SK-N-SH treated with all-trans-retinoic acid at 6 μM for 48 hours (cell line): ENCODE measurements around the gene ST8SIA1.

Source experiments
- ATAC-seq: fragments of 200-7000 bp; cut with Tn5 transposase; 3 replicates; pipeline ENCODE4 v1.9.1; 2020; ENCODE audit warnings: mild to moderate bottlenecking, moderate library complexity
- ARNTL ChIP-seq: fragments of 450-650 bp; formaldehyde crosslinking; IDR thresholded peaks from 2 replicates; pipeline ENCODE4 v1.5.0; 2020; ENCODE audit warnings: low read depth, mild to moderate bottlenecking, moderate library complexity, borderline replicate concordance
- OSR1 ChIP-seq: fragments of 250-450 bp; sonication (Bioruptor Pico); IDR thresholded peaks from 2 replicates; pipeline ENCODE4 v1.8.0; 2022; ENCODE audit warnings: moderate library complexity, mild to moderate bottlenecking, inconsistent platforms
- PPARA ChIP-seq: fragments of 250-450 bp; sonication (Bioruptor Pico); IDR thresholded peaks from 2 replicates; pipeline ENCODE4 v1.5.0; 2020; ENCODE audit warnings: mild to moderate bottlenecking, borderline replicate concordance
- RARB ChIP-seq: fragments of 250-450 bp; sonication (Bioruptor Pico); IDR thresholded peaks from 2 replicates; pipeline ENCODE4 v1.8.0; 2021; ENCODE audit warnings: mild to moderate bottlenecking, moderate library complexity
- TOX ChIP-seq: fragments of 250-450 bp; sonication (Bioruptor Pico); IDR thresholded peaks from 2 replicates; pipeline ENCODE4 v1.8.0; 2021; ENCODE audit warnings: mild to moderate bottlenecking, moderate library complexity, borderline replicate concordance
- ZC3H10 ChIP-seq: fragments of 250-450 bp; sonication (Bioruptor Pico); IDR thresholded peaks from 2 replicates; pipeline ENCODE4 v1.5.1; 2021; ENCODE audit warnings: mild to moderate bottlenecking, moderate library complexity
- ZNF565 ChIP-seq: fragments of 450-650 bp; formaldehyde crosslinking; conservative IDR thresholded peaks from 2 replicates; pipeline ENCODE4 v1.5.0; 2020; ENCODE audit warnings: low read depth, mild to moderate bottlenecking, moderate library complexity
- ZNF70 ChIP-seq: fragments of 450-650 bp; formaldehyde crosslinking; IDR thresholded peaks from 2 replicates; pipeline ENCODE4 v1.5.0; 2020; ENCODE audit warnings: mild to moderate bottlenecking, moderate library complexity
- ZNF8 ChIP-seq: fragments of 450-650 bp; formaldehyde crosslinking; IDR thresholded peaks from 2 replicates; pipeline ENCODE4 v1.5.0; 2020; ENCODE audit warnings: mild to moderate bottlenecking, moderate library complexity
- TF ChIP-seq, protein P1 (sequence below): fragments of 250-450 bp; sonication (Bioruptor Pico); IDR thresholded peaks from 2 replicates; pipeline ENCODE4 v1.8.0; 2020; ENCODE audit warnings: mild to moderate bottlenecking, moderate library complexity, borderline replicate concordance
- TF ChIP-seq, protein P2 (sequence below): fragments of 250-450 bp; sonication (Bioruptor Pico); IDR thresholded peaks from 2 replicates; pipeline ENCODE4 v1.5.0; 2020; ENCODE audit warnings: mild to moderate bottlenecking, moderate library complexity
- TF ChIP-seq, protein P3 (sequence below): fragments of 250-450 bp; sonication (Bioruptor Pico); IDR thresholded peaks from 2 replicates; pipeline ENCODE4 v1.5.1; 2020; ENCODE audit warnings: low read depth, mild to moderate bottlenecking, moderate library complexity
- TF ChIP-seq, protein P4 (sequence below): fragments of 250-450 bp; sonication (Bioruptor Pico); IDR thresholded peaks from 2 replicates; pipeline ENCODE4 v1.8.0; 2021; ENCODE audit warnings: low read depth, mild to moderate bottlenecking, moderate library complexity, borderline replicate concordance

Gene ST8SIA1

DNA sequence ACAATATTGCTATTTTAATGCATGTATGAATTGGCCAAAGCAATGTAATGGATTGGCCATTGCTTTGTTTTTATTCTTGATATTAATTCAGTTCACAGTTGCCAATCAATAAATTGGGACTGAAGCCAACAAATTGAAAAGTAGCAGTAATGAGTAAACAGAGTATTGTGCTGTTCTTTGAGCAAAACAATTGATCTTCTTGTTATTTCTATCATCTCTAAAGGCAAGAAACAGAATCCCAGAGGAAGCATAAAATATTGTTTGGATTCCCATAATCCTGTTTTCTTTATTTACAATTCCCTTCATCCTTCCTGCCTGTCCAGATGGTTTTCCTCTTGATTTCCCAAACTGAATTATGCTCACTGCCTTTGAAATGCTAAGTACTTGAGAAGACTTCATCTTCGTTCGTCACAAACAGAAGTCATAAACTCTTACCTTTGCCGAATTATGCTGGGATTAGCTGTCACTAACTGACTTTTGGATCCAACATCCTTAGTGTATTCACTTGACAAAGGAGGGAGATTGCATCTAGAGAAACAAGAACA is 85.9 kb downstream of the ST8SIA1 start:
- no peak for TF ChIP-seq TOX
- TF ChIP-seq RARB (CRISPR knock-in tag), result no peak
- TF ChIP-seq, protein P1, sequence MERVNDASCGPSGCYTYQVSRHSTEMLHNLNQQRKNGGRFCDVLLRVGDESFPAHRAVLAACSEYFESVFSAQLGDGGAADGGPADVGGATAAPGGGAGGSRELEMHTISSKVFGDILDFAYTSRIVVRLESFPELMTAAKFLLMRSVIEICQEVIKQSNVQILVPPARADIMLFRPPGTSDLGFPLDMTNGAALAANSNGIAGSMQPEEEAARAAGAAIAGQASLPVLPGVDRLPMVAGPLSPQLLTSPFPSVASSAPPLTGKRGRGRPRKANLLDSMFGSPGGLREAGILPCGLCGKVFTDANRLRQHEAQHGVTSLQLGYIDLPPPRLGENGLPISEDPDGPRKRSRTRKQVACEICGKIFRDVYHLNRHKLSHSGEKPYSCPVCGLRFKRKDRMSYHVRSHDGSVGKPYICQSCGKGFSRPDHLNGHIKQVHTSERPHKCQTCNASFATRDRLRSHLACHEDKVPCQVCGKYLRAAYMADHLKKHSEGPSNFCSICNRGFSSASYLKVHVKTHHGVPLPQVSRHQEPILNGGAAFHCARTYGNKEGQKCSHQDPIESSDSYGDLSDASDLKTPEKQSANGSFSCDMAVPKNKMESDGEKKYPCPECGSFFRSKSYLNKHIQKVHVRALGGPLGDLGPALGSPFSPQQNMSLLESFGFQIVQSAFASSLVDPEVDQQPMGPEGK (CRISPR knock-in tag), result no peak
- TF ChIP-seq, protein P2, sequence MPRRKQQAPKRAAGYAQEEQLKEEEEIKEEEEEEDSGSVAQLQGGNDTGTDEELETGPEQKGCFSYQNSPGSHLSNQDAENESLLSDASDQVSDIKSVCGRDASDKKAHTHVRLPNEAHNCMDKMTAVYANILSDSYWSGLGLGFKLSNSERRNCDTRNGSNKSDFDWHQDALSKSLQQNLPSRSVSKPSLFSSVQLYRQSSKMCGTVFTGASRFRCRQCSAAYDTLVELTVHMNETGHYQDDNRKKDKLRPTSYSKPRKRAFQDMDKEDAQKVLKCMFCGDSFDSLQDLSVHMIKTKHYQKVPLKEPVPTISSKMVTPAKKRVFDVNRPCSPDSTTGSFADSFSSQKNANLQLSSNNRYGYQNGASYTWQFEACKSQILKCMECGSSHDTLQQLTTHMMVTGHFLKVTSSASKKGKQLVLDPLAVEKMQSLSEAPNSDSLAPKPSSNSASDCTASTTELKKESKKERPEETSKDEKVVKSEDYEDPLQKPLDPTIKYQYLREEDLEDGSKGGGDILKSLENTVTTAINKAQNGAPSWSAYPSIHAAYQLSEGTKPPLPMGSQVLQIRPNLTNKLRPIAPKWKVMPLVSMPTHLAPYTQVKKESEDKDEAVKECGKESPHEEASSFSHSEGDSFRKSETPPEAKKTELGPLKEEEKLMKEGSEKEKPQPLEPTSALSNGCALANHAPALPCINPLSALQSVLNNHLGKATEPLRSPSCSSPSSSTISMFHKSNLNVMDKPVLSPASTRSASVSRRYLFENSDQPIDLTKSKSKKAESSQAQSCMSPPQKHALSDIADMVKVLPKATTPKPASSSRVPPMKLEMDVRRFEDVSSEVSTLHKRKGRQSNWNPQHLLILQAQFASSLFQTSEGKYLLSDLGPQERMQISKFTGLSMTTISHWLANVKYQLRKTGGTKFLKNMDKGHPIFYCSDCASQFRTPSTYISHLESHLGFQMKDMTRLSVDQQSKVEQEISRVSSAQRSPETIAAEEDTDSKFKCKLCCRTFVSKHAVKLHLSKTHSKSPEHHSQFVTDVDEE (CRISPR knock-in tag), result no peak
- no peak for TF ChIP-seq PPARA
- no peak for TF ChIP-seq ARNTL (CRISPR knock-in tag)
- TF ChIP-seq ZNF70 (CRISPR knock-in tag), result no peak
- no peak for TF ChIP-seq ZNF565 (CRISPR knock-in tag)
- no peak for TF ChIP-seq OSR1
- TF ChIP-seq, protein P3, sequence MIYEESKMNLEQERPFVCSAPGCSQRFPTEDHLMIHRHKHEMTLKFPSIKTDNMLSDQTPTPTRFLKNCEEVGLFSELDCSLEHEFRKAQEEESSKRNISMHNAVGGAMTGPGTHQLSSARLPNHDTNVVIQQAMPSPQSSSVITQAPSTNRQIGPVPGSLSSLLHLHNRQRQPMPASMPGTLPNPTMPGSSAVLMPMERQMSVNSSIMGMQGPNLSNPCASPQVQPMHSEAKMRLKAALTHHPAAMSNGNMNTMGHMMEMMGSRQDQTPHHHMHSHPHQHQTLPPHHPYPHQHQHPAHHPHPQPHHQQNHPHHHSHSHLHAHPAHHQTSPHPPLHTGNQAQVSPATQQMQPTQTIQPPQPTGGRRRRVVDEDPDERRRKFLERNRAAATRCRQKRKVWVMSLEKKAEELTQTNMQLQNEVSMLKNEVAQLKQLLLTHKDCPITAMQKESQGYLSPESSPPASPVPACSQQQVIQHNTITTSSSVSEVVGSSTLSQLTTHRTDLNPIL (CRISPR knock-in tag), result no peak
- no peak for ATAC-seq

DNA sequence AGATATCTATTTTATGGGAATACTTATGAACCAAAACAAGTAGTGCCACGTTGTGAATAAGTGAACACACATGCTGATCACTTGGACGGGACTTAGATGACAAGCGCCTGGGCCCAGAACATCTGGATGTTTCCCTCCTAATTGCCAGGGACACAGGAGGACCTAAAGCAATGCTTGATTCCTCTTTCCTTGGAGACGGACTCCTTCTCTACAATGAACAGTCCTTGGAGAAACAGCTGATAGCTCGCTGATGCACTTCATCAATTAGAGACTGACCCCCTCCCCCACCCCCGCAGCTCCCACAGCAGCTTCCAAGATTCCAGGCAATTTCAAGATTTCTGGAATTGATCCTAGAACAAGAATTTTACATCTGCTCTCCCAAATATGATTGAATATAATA is 86.4 kb downstream of the ST8SIA1 start:
- TF ChIP-seq ZC3H10 (no peak), TOX (no peak), ZNF8 (CRISPR knock-in tag) (no peak), RARB (CRISPR knock-in tag) (no peak)
- TF ChIP-seq, protein P1 (CRISPR knock-in tag), result no peak
- TF ChIP-seq, protein P2 (CRISPR knock-in tag), result no peak
- TF ChIP-seq, protein P4, sequence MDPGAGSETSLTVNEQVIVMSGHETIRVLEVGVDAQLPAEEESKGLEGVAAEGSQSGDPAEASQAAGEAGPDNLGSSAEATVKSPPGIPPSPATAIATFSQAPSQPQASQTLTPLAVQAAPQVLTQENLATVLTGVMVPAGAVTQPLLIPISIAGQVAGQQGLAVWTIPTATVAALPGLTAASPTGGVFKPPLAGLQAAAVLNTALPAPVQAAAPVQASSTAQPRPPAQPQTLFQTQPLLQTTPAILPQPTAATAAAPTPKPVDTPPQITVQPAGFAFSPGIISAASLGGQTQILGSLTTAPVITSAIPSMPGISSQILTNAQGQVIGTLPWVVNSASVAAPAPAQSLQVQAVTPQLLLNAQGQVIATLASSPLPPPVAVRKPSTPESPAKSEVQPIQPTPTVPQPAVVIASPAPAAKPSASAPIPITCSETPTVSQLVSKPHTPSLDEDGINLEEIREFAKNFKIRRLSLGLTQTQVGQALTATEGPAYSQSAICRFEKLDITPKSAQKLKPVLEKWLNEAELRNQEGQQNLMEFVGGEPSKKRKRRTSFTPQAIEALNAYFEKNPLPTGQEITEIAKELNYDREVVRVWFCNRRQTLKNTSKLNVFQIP, result no peak
- TF ChIP-seq, all 23 proteins: peak for 0
- ATAC-seq, result no peak

DNA sequence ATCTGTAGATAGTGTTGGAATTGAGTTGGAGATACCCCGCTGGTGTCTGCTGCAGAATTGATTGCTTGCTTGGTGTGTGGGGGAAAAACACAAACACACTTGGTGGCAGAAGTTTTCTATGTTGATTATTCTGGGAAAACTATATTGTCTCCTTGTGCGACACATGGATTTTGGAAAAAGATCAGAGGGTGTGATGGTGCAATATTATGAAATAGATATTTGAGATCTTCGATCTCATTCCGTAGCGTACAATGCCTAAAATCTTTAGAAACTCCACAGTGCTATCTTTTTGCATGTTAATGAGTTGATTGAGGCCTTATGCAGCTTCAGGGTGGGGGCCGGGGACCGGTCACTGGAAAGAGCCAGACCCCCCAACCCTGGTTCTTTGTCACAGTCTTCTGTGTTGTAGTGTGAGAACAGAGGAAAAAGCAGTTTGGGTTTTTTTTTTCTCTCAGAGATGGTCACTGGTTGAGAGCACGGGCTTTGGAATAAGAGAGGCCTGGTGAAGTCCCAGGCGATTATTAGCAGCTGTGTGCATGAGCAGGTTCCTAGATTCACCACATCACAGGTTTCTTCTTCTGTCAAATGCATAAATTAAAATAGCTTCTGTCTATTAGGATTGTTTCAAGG is 88.2 kb downstream of the ST8SIA1 start:
- no peak for ATAC-seq
- TF ChIP-seq TOX, result no peak
- TF ChIP-seq, protein P4, result no peak
- TF ChIP-seq, all 23 proteins: peak for 0
